DOHH2 (cell line): ENCODE data around the gene MZB1.
A peak's percentile ranks its signal among the peaks of the same experiment; 100 is the strongest.

ENCODE experiments used
- H3F3A ChIP-seq: fragments of 200-600 bp; sonication (generic), shearing (Covaris generic); 2 replicates; pipeline ENCODE4 v1.6.0; 2016; ENCODE audit warnings: antibody characterized with exemption, mild to moderate bottlenecking; ENCODE audit not compliant: control insufficient read depth, insufficient read depth
- H3K27ac ChIP-seq: fragments of 200-600 bp; sonication (generic); 2 replicates; pipeline ENCODE4 v1.5.1; 2014; ENCODE audit warnings: low read depth, mild to moderate bottlenecking, low read length, moderate library complexity
- H3K27me3 ChIP-seq: fragments of 200-600 bp; sonication (generic); 2 replicates; pipeline ENCODE4 v1.6.1; 2014; ENCODE audit warnings: mild to moderate bottlenecking, low read length, mixed read lengths; ENCODE audit not compliant: control insufficient read depth
- H3K36me3 ChIP-seq: fragments of 200-600 bp; sonication (generic); 2 replicates; pipeline ENCODE4 v1.6.1; 2014; ENCODE audit warnings: mild to moderate bottlenecking, low read length, moderate library complexity, mixed read lengths; ENCODE audit not compliant: control insufficient read depth
- H3K4me1 ChIP-seq: fragments of 200-600 bp; sonication (generic); 2 replicates; pipeline ENCODE4 v1.6.1; 2014; ENCODE audit warnings: mild to moderate bottlenecking, low read length, mixed read lengths; ENCODE audit not compliant: control insufficient read depth
- H3K4me2 ChIP-seq: fragments of 200-600 bp; sonication (generic); 2 replicates; pipeline ENCODE4 v1.6.0; 2014; ENCODE audit warnings: mild to moderate bottlenecking, low read length, moderate library complexity
- H3K4me3 ChIP-seq: fragments of 200-600 bp; sonication (generic); 2 replicates; pipeline ENCODE4 v1.5.1; 2014; ENCODE audit warnings: mild to moderate bottlenecking, low read length, mixed read lengths
- H3K79me2 ChIP-seq: fragments of 200-600 bp; sonication (generic); 2 replicates; pipeline ENCODE4 v1.6.1; 2014; ENCODE audit warnings: mild to moderate bottlenecking, low read length, mixed read lengths; ENCODE audit not compliant: control insufficient read depth
- H3K9me2 ChIP-seq: fragments of 200-600 bp; sonication (generic); replicated peaks from 2 replicates; pipeline ENCODE4 v1.6.1; 2014; ENCODE audit warnings: mild to moderate bottlenecking, low read length, mixed read lengths; ENCODE audit not compliant: control insufficient read depth
- H3K9me3 ChIP-seq: fragments of 200-600 bp; sonication (generic); 2 replicates; pipeline ENCODE4 v1.6.1; 2014; ENCODE audit warnings: antibody characterized with exemption, low read length, mixed read lengths; ENCODE audit not compliant: control insufficient read depth, insufficient read depth
- H4K20me1 ChIP-seq: fragments of 200-600 bp; sonication (generic); 2 replicates; pipeline ENCODE4 v1.6.0; 2014; ENCODE audit warnings: low read depth, mild to moderate bottlenecking, antibody characterized with exemption, low read length, moderate library complexity; ENCODE audit not compliant: control insufficient read depth, insufficient read depth
- EZH2phosphoT487 ChIP-seq: fragments of 200-600 bp; sonication (generic); IDR thresholded peaks from 2 replicates; pipeline ENCODE4 v1.6.1; 2017; ENCODE audit warnings: borderline replicate concordance, mild to moderate bottlenecking, antibody characterized with exemption, low read length, moderate library complexity, mixed read lengths
- TF ChIP-seq, protein P1 (sequence below): fragments of 200-600 bp; sonication (generic); IDR thresholded peaks from one replicate; pipeline ENCODE4 v1.5.1; 2014; ENCODE audit warnings: antibody characterized with exemption, mild to moderate bottlenecking, low read depth, low read length; ENCODE audit not compliant: poor library complexity, severe bottlenecking

The MZB1 gene

DNA sequence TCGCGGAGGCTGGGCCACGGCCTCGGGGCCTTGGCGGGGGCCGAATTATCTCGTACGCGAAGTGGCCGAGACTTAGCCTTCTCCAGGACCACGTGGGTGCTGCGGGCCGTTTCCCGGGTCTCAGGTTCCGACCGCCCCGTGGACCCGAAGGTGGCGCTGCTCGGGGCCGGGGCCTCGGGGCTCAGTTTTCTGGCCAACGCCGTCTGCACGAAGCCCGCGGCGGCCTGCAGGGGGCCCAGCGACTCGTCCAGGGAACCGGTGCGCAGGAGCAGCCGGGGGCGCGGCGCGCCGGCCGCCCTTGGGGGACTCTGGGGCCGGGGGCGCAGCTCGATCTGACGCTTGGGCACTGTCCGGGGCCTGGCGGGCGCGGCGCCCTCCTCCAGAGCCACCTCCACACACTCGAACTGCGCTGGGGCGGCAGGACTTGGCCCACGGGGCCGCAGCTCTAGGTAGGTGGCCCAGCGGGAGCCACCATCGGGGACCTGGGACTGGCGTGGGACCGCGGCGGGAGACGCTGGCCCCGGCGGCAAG lies 4.5 kb upstream of the MZB1 start:
- peaks cover 18% of the 10 kb centered on the region for H3F3A ChIP-seq
- H3K27ac ChIP-seq, result 0 out of 2 replicates have a peak overlapping the region, but pooled peaks have one; percentile 99
- H3K9me3 ChIP-seq, result no peaks in the 10 kb centered on the region
- H3K36me3 ChIP-seq, result peaks cover 64% of the 10 kb centered on the region
- H3K27me3 ChIP-seq, result no peaks in the 10 kb centered on the region
- H3K79me2 ChIP-seq, result peaks cover 67% of the 10 kb centered on the region
- no peaks in the 10 kb centered on the region for H3K9me2 ChIP-seq
- no peak for TF ChIP-seq EZH2phosphoT487
- TF ChIP-seq, protein P1, sequence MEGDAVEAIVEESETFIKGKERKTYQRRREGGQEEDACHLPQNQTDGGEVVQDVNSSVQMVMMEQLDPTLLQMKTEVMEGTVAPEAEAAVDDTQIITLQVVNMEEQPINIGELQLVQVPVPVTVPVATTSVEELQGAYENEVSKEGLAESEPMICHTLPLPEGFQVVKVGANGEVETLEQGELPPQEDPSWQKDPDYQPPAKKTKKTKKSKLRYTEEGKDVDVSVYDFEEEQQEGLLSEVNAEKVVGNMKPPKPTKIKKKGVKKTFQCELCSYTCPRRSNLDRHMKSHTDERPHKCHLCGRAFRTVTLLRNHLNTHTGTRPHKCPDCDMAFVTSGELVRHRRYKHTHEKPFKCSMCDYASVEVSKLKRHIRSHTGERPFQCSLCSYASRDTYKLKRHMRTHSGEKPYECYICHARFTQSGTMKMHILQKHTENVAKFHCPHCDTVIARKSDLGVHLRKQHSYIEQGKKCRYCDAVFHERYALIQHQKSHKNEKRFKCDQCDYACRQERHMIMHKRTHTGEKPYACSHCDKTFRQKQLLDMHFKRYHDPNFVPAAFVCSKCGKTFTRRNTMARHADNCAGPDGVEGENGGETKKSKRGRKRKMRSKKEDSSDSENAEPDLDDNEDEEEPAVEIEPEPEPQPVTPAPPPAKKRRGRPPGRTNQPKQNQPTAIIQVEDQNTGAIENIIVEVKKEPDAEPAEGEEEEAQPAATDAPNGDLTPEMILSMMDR, result peak; percentile 57
- H3K4me2 ChIP-seq, result peak overlapping the region; percentile 99
- no peaks in the 10 kb centered on the region for H4K20me1 ChIP-seq
- H3K4me1 ChIP-seq, result peaks cover 64% of the 10 kb centered on the region
- peak overlapping the region; percentile 99 for H3K4me3 ChIP-seq

DNA sequence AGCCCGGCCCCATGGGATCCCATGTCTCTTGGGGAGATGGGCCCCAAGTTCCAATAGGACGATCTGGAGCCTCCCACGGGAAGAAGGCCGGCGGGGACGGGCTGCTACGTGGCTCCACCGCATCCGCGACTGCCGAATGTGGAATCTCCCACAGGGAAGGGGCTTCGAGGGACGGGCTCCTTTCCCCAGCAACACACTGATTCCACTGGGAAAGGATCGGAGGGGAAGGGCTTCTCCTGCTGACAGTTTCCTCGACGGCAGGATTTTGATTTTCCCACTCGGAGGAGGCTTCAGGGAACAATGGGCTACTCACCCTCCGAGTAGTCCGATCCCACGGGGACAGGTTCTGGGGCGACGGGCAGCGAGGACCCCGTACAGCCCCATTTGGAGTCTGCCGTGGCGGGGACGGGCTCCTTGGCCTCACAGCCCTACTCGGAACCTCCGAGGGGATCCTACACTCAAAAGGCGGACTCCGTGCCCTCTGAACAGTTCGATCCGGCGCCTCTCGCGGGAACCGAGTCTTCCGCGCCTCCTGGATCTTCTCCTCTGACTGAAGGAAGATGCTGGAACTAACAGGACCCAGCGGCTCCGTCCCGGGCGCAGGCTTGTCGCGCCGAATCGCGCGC lies 3.9 kb upstream of the MZB1 start:
- peaks cover 21% of the 10 kb centered on the region for H3F3A ChIP-seq
- no peaks in the 10 kb centered on the region for H3K27me3 ChIP-seq
- H3K4me3 ChIP-seq, result peak overlapping the region; percentile 99
- peaks cover 69% of the 10 kb centered on the region for H3K36me3 ChIP-seq
- peaks cover 73% of the 10 kb centered on the region for H3K79me2 ChIP-seq
- no peaks in the 10 kb centered on the region for H3K9me2 ChIP-seq
- H3K4me2 ChIP-seq, result peak overlapping the region; percentile 99
- H3K4me1 ChIP-seq, result peaks cover 65% of the 10 kb centered on the region
- no peaks in the 10 kb centered on the region for H4K20me1 ChIP-seq
- no peaks in the 10 kb centered on the region for H3K9me3 ChIP-seq
- H3K27ac ChIP-seq, result peak overlapping the region; percentile 99
- no peak for TF ChIP-seq EZH2phosphoT487
- TF ChIP-seq, protein P1, result no peak

DNA sequence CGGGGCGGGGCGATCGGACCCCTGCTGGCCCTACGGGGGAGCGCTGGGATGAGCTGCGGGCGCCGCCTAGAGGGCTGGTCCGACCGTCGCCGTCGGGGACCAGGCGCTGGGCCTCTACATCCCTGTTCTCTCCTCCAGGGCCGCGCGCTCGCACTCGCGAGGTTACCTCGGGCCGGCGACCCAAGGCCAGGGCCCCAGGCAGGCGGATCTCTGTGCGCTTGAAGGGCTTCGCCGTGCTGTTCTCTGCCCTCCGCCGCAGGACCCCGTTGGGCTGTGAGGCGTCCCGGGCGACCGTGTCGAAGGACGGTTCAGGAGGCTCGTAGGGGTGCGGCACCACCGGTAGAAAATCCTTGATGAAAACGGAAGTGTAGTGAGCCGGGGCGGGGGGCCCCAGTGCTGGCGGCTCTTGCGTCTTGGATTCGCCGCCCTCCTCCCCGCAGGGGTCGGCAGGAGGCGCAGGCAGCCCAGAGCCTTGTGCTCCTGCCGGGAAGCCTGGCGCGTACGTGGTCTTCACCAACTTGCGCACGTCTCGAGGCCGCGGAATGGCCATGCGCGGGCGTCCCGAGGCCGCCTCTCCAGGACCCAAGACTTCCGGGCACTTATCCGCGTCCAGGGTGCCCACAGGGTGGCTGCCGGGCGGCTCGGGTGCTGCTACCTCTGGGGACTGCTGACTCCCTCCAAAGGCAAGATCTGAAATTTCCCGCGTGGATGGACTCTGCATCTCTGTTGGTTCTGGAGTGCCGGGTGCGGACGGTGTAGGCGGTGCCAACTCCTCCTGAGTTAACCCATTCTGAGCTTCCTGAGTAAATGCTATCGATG lies 3.2 kb upstream of the MZB1 start:
- TF ChIP-seq, protein P1, result peak; percentile 89
- TF ChIP-seq EZH2phosphoT487, result no peak
- no peaks in the 10 kb centered on the region for H4K20me1 ChIP-seq
- peaks cover 80% of the 10 kb centered on the region for H3K79me2 ChIP-seq
- peaks cover 69% of the 10 kb centered on the region for H3K4me1 ChIP-seq
- H3K4me3 ChIP-seq, result peak overlapping the region; percentile 99
- peaks cover 24% of the 10 kb centered on the region for H3F3A ChIP-seq
- no peaks in the 10 kb centered on the region for H3K9me2 ChIP-seq
- no peaks in the 10 kb centered on the region for H3K9me3 ChIP-seq
- H3K36me3 ChIP-seq, result peaks cover 75% of the 10 kb centered on the region
- no peaks in the 10 kb centered on the region for H3K27me3 ChIP-seq
- H3K27ac ChIP-seq, result peak overlapping the region; percentile 99
- H3K4me2 ChIP-seq, result peak overlapping the region; percentile 99
